Fibroblast of gingiva (primary cell): ENCODE results near the gene CDT1.

Experiments
- DNase-seq: peaks from one replicate; pipeline ENCODE4 v3.0.0-alpha.2; 2011; ENCODE audit warnings: low read depth

CDT1 gene

GRCh38 chr16:88836791-88837190, 33.2 kb downstream of the CDT1 start:
- DNase-seq, result no peak

- no peak for DNase-seq
These were observed 34.2 kb downstream of the CDT1 start for GRCh38 chr16:88837806-88838205.

GRCh38 chr16:88838566-88838965, 35.0 kb downstream of the CDT1 start:
- DNase-seq, result no peak

GRCh38 chr16:88839026-88839529, 35.5 kb downstream of the CDT1 start:
- DNase-seq, result no peak

GRCh38 chr16:88839745-88840599, 36.4 kb downstream of the CDT1 start:
- no peak for DNase-seq

GRCh38 chr16:88840600-88841215, 37.1 kb downstream of the CDT1 start:
- no peak for DNase-seq

GRCh38 chr16:88841521-88842307, 38.1 kb downstream of the CDT1 start:
- no peak for DNase-seq

GRCh38 chr16:88842308-88842756, 38.7 kb downstream of the CDT1 start:
- DNase-seq, result no peak

- DNase-seq, result no peak
These were observed 39.2 kb downstream of the CDT1 start for GRCh38 chr16:88842806-88843205.

- DNase-seq, result no peak
These were observed 39.7 kb downstream of the CDT1 start for GRCh38 chr16:88843256-88843655.

- no peak for DNase-seq
These were observed 40.9 kb downstream of the CDT1 start for GRCh38 chr16:88844419-88845036.

GRCh38 chr16:88846088-88846487, 42.5 kb downstream of the CDT1 start:
- no peak for DNase-seq

GRCh38 chr16:88847654-88848053, 44.1 kb downstream of the CDT1 start:
- no peak for DNase-seq

- DNase-seq, result no peak
These were observed 45.0 kb downstream of the CDT1 start for GRCh38 chr16:88848557-88848956.

GRCh38 chr16:88850531-88851199, 47.1 kb downstream of the CDT1 start:
- no peak for DNase-seq

GRCh38 chr16:88851616-88852015, 48.0 kb downstream of the CDT1 start:
- no peak for DNase-seq

GRCh38 chr16:88853325-88853941, 49.8 kb downstream of the CDT1 start:
- DNase-seq, result no peak

- DNase-seq, result no peak
These were observed 50.9 kb downstream of the CDT1 start for GRCh38 chr16:88854306-88855111.

- no peak for DNase-seq
These were observed 51.6 kb downstream of the CDT1 start for GRCh38 chr16:88855176-88855575.

- no peak for DNase-seq
These were observed 52.1 kb downstream of the CDT1 start for GRCh38 chr16:88855736-88856121.
